DOHH2 (cell line): ENCODE results near the gene MACROD1.

ENCODE experiments used
- H3F3A ChIP-seq: fragments of 200-600 bp; sonication (generic), shearing (Covaris generic); 2 replicates; pipeline ENCODE4 v1.6.0; 2016; ENCODE audit warnings: antibody characterized with exemption, mild to moderate bottlenecking; ENCODE audit not compliant: control insufficient read depth, insufficient read depth
- H3K27ac ChIP-seq: fragments of 200-600 bp; sonication (generic); 2 replicates; pipeline ENCODE4 v1.5.1; 2014; ENCODE audit warnings: low read depth, mild to moderate bottlenecking, low read length, moderate library complexity
- H3K27me3 ChIP-seq: fragments of 200-600 bp; sonication (generic); 2 replicates; pipeline ENCODE4 v1.6.1; 2014; ENCODE audit warnings: mild to moderate bottlenecking, low read length, mixed read lengths; ENCODE audit not compliant: control insufficient read depth
- H3K36me3 ChIP-seq: fragments of 200-600 bp; sonication (generic); 2 replicates; pipeline ENCODE4 v1.6.1; 2014; ENCODE audit warnings: mild to moderate bottlenecking, low read length, moderate library complexity, mixed read lengths; ENCODE audit not compliant: control insufficient read depth
- H3K4me1 ChIP-seq: fragments of 200-600 bp; sonication (generic); 2 replicates; pipeline ENCODE4 v1.6.1; 2014; ENCODE audit warnings: mild to moderate bottlenecking, low read length, mixed read lengths; ENCODE audit not compliant: control insufficient read depth
- H3K4me2 ChIP-seq: fragments of 200-600 bp; sonication (generic); 2 replicates; pipeline ENCODE4 v1.6.0; 2014; ENCODE audit warnings: mild to moderate bottlenecking, low read length, moderate library complexity
- H3K4me3 ChIP-seq: fragments of 200-600 bp; sonication (generic); 2 replicates; pipeline ENCODE4 v1.5.1; 2014; ENCODE audit warnings: mild to moderate bottlenecking, low read length, mixed read lengths
- H3K79me2 ChIP-seq: fragments of 200-600 bp; sonication (generic); 2 replicates; pipeline ENCODE4 v1.6.1; 2014; ENCODE audit warnings: mild to moderate bottlenecking, low read length, mixed read lengths; ENCODE audit not compliant: control insufficient read depth
- H3K9me2 ChIP-seq: fragments of 200-600 bp; sonication (generic); replicated peaks from 2 replicates; pipeline ENCODE4 v1.6.1; 2014; ENCODE audit warnings: mild to moderate bottlenecking, low read length, mixed read lengths; ENCODE audit not compliant: control insufficient read depth
- H3K9me3 ChIP-seq: fragments of 200-600 bp; sonication (generic); 2 replicates; pipeline ENCODE4 v1.6.1; 2014; ENCODE audit warnings: antibody characterized with exemption, low read length, mixed read lengths; ENCODE audit not compliant: control insufficient read depth, insufficient read depth
- H4K20me1 ChIP-seq: fragments of 200-600 bp; sonication (generic); 2 replicates; pipeline ENCODE4 v1.6.0; 2014; ENCODE audit warnings: low read depth, mild to moderate bottlenecking, antibody characterized with exemption, low read length, moderate library complexity; ENCODE audit not compliant: control insufficient read depth, insufficient read depth
- EZH2phosphoT487 ChIP-seq: fragments of 200-600 bp; sonication (generic); IDR thresholded peaks from 2 replicates; pipeline ENCODE4 v1.6.1; 2017; ENCODE audit warnings: borderline replicate concordance, mild to moderate bottlenecking, antibody characterized with exemption, low read length, moderate library complexity, mixed read lengths
- TF ChIP-seq, protein P1 (sequence below): fragments of 200-600 bp; sonication (generic); IDR thresholded peaks from one replicate; pipeline ENCODE4 v1.5.1; 2014; ENCODE audit warnings: antibody characterized with exemption, mild to moderate bottlenecking, low read depth, low read length; ENCODE audit not compliant: poor library complexity, severe bottlenecking

MACROD1 gene

DNA sequence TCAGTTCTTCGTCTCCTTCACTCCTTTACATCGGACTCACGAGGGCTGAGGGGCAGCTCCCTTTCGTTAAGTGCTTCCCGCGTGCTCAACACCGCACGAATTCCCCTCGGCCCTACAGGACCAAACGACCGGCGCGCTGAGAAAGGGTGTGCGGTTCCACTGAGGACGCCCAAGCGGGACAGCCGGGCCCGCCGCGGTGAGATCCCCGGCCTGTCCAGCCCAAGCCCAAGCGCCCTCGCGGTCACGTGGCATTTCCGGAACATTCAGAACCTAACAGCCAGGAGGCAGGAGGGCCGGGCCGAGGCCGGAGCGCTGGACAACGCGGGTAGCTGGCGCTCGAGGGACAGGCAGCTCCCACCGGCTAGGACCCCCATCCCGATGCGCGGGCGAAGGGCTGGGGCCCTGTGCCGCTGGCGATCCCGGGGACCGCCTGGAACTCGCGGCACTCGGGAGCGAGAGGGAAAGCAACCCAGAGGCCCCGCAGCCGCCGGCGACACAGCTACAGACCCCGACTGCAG is 19.3 kb upstream of the MACROD1 start:
- H3K9me3 ChIP-seq, result no peaks in the 10 kb centered on the region
- peaks cover 16% of the 10 kb centered on the region for H3K36me3 ChIP-seq
- H4K20me1 ChIP-seq, result peaks cover 18% of the 10 kb centered on the region; the same call in 1 of the 2 replicates
- H3K4me1 ChIP-seq, result peaks cover 39% of the 10 kb centered on the region
- H3K4me3 ChIP-seq, result peak overlapping the region; percentile 95
- H3K79me2 ChIP-seq, result peaks cover 49% of the 10 kb centered on the region
- no peaks in the 10 kb centered on the region for H3K27me3 ChIP-seq
- peak overlapping the region; percentile 49 for H3K27ac ChIP-seq
- H3K4me2 ChIP-seq, result peak overlapping the region; percentile 89
- no peaks in the 10 kb centered on the region for H3K9me2 ChIP-seq
- no peak for TF ChIP-seq EZH2phosphoT487
- TF ChIP-seq, protein P1, sequence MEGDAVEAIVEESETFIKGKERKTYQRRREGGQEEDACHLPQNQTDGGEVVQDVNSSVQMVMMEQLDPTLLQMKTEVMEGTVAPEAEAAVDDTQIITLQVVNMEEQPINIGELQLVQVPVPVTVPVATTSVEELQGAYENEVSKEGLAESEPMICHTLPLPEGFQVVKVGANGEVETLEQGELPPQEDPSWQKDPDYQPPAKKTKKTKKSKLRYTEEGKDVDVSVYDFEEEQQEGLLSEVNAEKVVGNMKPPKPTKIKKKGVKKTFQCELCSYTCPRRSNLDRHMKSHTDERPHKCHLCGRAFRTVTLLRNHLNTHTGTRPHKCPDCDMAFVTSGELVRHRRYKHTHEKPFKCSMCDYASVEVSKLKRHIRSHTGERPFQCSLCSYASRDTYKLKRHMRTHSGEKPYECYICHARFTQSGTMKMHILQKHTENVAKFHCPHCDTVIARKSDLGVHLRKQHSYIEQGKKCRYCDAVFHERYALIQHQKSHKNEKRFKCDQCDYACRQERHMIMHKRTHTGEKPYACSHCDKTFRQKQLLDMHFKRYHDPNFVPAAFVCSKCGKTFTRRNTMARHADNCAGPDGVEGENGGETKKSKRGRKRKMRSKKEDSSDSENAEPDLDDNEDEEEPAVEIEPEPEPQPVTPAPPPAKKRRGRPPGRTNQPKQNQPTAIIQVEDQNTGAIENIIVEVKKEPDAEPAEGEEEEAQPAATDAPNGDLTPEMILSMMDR, result no peak
- no peaks in the 10 kb centered on the region; the same call in 1 of the 2 replicates for H3F3A ChIP-seq

DNA sequence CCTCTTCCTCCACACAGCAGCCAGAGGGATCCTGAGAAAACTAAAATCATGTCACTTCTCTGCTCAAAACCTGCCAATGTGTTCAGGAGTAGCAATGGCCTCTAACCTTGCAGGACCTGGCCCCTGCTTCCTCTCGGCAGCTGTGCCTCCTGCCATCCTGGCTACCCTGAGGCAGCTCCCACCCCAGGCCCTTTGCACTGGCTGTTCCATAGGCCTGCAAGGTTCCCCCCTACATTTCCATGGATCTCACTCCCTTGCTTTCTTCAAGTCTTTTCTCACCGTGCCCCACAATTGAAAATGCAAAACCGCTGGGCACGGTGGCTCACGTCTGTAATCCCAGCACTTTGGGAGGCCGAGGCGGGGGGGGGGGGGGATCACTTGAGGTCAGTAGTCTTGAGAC is 18.0 kb upstream of the MACROD1 start:
- Histone ChIP-seq H3K79me2 (peaks cover 49% of the 10 kb centered on the region), H3K4me1 (peaks cover 39% of the 10 kb centered on the region), H3K4me3 (peak overlapping the region; percentile 95)

DNA sequence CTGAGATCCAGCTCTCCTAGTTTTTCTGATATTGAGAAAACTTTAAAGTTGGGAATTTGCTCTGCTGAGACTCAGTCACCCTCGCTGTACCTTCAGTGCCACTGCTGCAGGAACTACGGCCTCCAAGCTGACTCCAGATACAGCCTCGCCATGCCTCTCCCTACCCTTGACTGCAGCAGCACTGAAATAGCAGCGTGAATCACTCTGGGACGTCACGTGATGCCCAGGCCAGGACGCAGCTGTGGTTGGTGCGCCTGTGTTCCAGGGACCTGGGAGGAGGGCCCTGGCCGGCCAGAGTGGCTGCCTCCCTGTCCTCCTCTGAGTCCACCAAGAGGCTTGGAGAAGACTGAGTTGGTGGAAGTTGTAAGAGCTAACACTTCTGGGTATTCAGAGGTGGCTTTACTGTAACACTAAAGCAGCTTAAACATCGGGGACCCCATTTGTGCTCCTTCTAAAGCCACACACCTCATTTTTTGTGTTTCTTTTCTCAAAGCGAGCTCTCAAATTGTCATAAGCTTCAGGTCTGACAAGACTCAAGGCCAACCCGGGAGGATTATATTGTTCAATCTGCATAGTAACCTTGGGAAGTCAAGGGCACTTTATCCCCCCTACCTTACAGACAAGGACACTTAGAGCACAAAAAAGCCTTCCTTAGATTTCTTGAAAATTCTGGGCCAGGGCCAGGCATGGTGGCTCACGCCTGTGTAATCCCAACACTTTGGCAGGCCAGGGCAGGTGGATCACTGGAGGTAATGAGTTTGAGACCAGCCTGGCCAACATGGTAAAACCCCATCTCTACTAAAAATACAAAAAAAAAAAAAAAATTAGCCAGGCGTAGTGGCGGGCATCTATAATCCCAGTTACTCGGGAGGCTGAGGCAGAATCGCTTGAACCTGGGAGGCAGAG is 15.8 kb upstream of the MACROD1 start:
- H3K4me3 ChIP-seq, result peak overlapping the region; percentile 60

More for the DNA sequence above, 18.0 kb upstream of the MACROD1 start:
- 0 out of 2 replicates have a peak, but pooled peaks cover 10% of the 10 kb centered on the region for H4K20me1 ChIP-seq
- no peak for TF ChIP-seq EZH2phosphoT487
- TF ChIP-seq, protein P1, result no peak
- H3K4me2 ChIP-seq, result peak overlapping the region; percentile 89
- peaks cover 10% of the 10 kb centered on the region for H3K36me3 ChIP-seq
- H3K27me3 ChIP-seq, result no peaks in the 10 kb centered on the region
- no peaks in the 10 kb centered on the region for H3K9me3 ChIP-seq
- no peak overlapping the region for H3K27ac ChIP-seq
- H3K9me2 ChIP-seq, result no peaks in the 10 kb centered on the region
- H3F3A ChIP-seq, result no peaks in the 10 kb centered on the region; the same call in 1 of the 2 replicates

More for the DNA sequence above, 15.8 kb upstream of the MACROD1 start:
- H3K27me3 ChIP-seq, result no peaks in the 10 kb centered on the region
- peak overlapping the region; percentile 83 for H3K4me2 ChIP-seq
- no peak for TF ChIP-seq EZH2phosphoT487
- TF ChIP-seq, protein P1, result no peak
- no peaks in the 10 kb centered on the region for H3K9me2 ChIP-seq
- peak overlapping the region; percentile 14 for H3K27ac ChIP-seq
- peaks cover 3% of the 10 kb centered on the region; the same call in 1 of the 2 replicates for H3K36me3 ChIP-seq
- 0 out of 2 replicates have a peak, but pooled peaks cover 6% of the 10 kb centered on the region for H4K20me1 ChIP-seq
- peaks cover 49% of the 10 kb centered on the region for H3K4me1 ChIP-seq
- H3F3A ChIP-seq, result peaks cover 5% of the 10 kb centered on the region
- peaks cover 49% of the 10 kb centered on the region for H3K79me2 ChIP-seq
- no peaks in the 10 kb centered on the region for H3K9me3 ChIP-seq
